Fibroblast of pulmonary artery (primary cell): ENCODE measurements around the gene S100A13.

Experiments
- DNase-seq: peaks from one replicate; pipeline ENCODE4 v3.0.0-alpha.2; 2010; ENCODE audit warnings: low read depth
- H3K4me3 ChIP-seq: replicated peaks from 2 replicates; pipeline ENCODE4 v1.5.1; 2011; ENCODE audit warnings: low read depth, mild to moderate bottlenecking, control low read depth, low read length, moderate library complexity
- TF ChIP-seq, protein P1 (sequence below): IDR thresholded peaks from 2 replicates; pipeline ENCODE4 v1.5.1; 2011; ENCODE audit warnings: mild to moderate bottlenecking, control low read depth, low read length, inconsistent platforms; ENCODE audit errors: missing control alignments

The S100A13 gene

DNA sequence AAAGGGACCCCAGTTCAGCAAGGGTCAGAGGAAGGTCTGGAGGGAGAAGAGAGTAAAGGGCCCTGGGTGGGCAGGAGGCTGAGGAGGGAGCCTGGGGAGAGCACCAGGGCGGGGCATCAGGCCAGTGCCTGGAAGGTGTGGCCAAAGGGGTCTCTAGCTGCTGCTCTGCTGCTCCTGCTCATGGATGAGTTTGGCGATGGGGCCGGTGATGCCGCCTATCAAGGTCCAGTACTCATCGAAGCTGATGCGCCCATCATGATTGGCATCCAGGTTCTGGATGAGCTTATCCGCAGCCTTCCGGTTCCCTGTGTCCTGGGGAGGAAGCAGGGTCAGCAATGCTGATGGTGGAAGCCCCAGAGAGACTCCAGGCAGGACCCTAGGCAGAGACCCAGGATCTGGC is 19.9 kb downstream of the S100A13 start:
- H3K4me3 ChIP-seq = no peak overlapping the region
- DNase-seq = no peak
- TF ChIP-seq, protein P1, sequence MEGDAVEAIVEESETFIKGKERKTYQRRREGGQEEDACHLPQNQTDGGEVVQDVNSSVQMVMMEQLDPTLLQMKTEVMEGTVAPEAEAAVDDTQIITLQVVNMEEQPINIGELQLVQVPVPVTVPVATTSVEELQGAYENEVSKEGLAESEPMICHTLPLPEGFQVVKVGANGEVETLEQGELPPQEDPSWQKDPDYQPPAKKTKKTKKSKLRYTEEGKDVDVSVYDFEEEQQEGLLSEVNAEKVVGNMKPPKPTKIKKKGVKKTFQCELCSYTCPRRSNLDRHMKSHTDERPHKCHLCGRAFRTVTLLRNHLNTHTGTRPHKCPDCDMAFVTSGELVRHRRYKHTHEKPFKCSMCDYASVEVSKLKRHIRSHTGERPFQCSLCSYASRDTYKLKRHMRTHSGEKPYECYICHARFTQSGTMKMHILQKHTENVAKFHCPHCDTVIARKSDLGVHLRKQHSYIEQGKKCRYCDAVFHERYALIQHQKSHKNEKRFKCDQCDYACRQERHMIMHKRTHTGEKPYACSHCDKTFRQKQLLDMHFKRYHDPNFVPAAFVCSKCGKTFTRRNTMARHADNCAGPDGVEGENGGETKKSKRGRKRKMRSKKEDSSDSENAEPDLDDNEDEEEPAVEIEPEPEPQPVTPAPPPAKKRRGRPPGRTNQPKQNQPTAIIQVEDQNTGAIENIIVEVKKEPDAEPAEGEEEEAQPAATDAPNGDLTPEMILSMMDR = no peak

DNA sequence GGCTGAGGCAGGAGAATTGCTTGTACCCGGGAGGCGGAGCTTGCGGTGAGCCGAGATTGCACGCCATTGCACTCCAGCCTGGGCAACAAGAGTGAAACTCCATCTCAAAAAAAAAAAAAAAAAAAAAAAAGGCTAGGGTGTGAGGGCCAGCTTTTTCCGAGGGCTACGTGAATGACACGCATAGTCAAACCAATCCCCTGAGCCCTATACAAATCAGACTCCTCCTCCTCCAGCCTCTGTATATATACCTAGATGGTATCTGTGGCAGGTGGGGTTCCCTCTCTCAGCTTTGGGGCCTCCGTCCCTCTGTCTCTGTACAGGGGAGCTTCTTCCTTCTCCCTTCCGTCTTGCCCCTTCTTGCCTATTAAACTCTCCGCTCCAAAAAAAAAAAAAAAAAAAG is 21.1 kb downstream of the S100A13 start:
- DNase-seq = no peak
- TF ChIP-seq, protein P1 = no peak
- no peak overlapping the region for H3K4me3 ChIP-seq

DNA sequence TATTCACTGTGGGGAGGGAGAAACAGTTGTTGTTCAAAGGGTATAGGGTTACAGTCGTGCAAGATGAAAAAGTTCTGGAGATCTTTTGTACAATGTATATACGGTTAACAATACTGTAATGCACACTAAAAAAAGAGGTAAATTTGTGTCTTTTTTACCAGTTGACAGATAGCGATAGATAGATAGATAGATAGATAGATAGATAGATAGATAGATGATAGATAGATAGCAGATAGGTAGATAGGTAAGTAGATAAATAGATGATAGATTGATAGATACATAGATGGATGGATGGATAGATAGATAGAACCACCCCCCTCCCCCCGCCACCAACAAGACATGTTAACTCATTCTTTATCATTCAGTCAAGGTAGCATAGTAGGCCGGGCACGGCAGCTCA is 24.6 kb downstream of the S100A13 start:
- DNase-seq = no peak
- TF ChIP-seq, protein P1 = no peak
- H3K4me3 ChIP-seq = no peak overlapping the region

DNA sequence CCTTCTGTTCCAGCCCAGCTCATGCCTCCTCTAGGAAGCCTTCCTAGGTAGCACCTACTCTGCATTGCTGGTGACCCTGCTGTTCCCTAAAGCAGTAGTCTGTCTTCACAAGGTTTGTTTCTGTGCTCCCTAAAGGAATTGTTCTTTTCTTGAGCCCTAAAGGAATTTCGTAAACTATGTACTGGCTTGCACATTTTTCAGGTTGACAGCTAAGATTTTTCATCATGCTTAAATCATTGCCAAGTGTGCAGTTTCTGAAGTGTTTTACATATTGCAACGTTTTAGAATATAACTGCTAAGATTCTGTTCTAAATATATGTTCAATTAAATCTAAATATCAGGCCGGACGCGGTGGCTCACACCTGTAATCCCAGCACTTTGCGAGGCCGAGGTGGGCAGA is 27.5 kb downstream of the S100A13 start:
- H3K4me3 ChIP-seq = no peak overlapping the region
- DNase-seq = no peak
- TF ChIP-seq, protein P1 = no peak

DNA sequence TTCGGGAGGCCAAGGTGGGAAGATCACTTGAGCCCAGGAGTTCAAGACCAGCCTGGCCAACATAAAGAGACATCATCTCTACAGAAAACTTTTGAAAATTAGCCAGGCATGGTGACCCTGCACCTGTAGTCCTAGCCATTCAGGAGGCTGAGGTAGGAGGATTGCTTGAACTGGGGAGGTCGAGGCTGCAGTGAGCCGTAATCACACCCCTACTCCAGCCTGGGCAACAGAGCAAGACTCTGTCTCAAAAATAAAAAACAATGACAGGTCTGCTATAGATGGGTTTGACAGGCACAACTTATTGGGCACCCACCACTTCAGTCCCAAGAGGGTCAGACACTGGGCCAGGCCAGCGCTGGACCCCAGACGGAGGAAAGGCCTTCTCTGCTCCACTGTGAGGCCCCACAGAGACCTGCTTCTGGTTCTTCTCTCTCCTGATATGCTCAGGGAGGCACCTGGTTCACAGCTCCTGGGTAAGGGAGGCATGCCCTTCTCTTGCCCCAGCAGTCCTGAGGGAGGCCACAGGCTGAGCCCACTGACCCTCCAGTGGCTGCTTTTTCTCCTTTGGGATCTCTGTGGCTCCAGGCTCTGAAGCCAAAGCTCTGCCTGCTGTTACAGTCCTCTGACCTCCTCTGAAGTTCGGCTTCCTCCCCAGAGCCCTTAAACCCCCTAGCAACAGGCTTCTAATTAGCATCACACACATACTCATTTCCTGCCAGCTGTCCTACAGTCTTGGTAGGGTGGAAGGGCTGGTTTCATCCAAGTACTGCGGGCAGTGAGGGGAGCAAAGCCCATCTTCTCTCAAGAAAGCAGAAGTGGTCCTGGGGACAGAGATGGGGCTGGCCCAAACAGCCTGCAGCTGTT is 28.8 kb downstream of the S100A13 start:
- TF ChIP-seq, protein P1 = no peak
- no peak overlapping the region for H3K4me3 ChIP-seq
- DNase-seq = peak; percentile 61

DNA sequence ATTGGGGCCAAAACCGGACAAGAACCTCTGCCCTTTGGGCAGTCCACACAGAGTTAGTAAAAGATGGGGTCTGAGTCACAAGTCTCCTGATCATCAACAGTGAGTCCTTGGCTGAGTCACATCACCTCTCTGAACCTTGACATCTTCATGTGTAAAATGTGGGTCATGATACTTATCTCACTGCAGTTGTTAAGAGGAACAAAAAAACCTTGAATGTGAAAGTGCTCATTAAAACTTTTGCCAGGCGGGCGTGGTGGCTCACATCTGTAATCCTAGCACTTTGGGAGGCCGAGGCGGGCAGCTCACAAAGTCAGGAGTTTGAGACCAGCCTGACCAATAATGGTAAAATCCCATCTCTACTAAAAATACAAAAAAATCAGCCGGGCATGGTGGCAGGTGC is 30.1 kb downstream of the S100A13 start:
- DNase-seq = no peak
- TF ChIP-seq, protein P1 = no peak
- no peak overlapping the region for H3K4me3 ChIP-seq

DNA sequence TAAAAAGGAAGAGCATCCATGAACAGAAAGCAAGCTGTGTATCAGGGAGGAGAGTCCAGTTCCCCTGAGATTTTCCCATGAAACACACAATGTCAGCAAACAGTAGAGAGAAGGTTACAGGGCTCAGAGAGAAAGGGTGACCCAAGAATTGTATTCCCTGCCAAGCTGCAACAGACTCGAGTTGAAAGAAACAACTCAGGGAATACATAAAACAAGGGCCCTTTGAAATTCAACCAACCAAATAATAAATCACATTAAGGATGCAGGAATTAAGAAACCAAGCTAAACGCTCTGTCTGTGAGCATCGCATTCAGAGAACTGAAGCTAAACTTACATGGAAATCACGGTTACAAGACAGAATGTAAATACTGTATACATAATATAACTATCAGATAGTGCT is 34.6 kb downstream of the S100A13 start:
- no peak for DNase-seq
- TF ChIP-seq, protein P1 = no peak
- no peak overlapping the region for H3K4me3 ChIP-seq
